Endothelial cell of umbilical vein (primary cell): ENCODE measurements around the gene LYRM1.

Experiments used
- EZH2 ChIP-seq: IDR thresholded peaks from 2 replicates; pipeline ENCODE4 v1.6.1; 2012; ENCODE audit warnings: borderline replicate concordance, low read depth, mild to moderate bottlenecking, moderate library complexity, low read length, inconsistent platforms; ENCODE audit not compliant: severe bottlenecking
- FOS ChIP-seq: IDR thresholded peaks from 2 replicates; pipeline ENCODE4 v1.6.1; 2011; ENCODE audit warnings: mild to moderate bottlenecking, low read length, moderate library complexity, borderline replicate concordance; ENCODE audit not compliant: insufficient read depth
- JUN ChIP-seq: IDR thresholded peaks from 2 replicates; pipeline ENCODE4 v1.6.1; 2011; ENCODE audit warnings: borderline replicate concordance, low read depth; ENCODE audit not compliant: insufficient read length, insufficient read depth
- MAX ChIP-seq: IDR thresholded peaks from 2 replicates; pipeline ENCODE4 v1.6.1; 2011; ENCODE audit not compliant: insufficient read depth, insufficient read length
- MYC ChIP-seq: IDR thresholded peaks from one replicate; pipeline ENCODE4 v1.6.1; 2011; ENCODE audit warnings: mild to moderate bottlenecking, low read depth, low read length
- POLR2A ChIP-seq: IDR thresholded peaks from 2 replicates; pipeline ENCODE4 v1.6.1; 2012; ENCODE audit warnings: low read depth, mild to moderate bottlenecking, control low read depth, low read length
- POLR2AphosphoS5 ChIP-seq: IDR thresholded peaks from 2 replicates; pipeline ENCODE4 v1.6.1; 2012; ENCODE audit warnings: low read depth, mild to moderate bottlenecking, control low read depth, low read length, moderate library complexity; ENCODE audit not compliant: insufficient read depth
- TF ChIP-seq, protein P1 (sequence below), 2 donors: IDR thresholded peaks; 1 replicate in 1 of 2; 2 replicates in 1 of 2; pipeline ENCODE4 v1.5.1; 2011; ENCODE audit warnings: low read length in 2 of 2, mild to moderate bottlenecking in 2 of 2, moderate library complexity in 2 of 2, control low read depth in 1 of 2, inconsistent platforms in 1 of 2, low read depth in 1 of 2; ENCODE audit not compliant: insufficient read depth in 1 of 2; ENCODE audit errors: extremely low read depth in 1 of 2

- TF ChIP-seq, protein P1, sequence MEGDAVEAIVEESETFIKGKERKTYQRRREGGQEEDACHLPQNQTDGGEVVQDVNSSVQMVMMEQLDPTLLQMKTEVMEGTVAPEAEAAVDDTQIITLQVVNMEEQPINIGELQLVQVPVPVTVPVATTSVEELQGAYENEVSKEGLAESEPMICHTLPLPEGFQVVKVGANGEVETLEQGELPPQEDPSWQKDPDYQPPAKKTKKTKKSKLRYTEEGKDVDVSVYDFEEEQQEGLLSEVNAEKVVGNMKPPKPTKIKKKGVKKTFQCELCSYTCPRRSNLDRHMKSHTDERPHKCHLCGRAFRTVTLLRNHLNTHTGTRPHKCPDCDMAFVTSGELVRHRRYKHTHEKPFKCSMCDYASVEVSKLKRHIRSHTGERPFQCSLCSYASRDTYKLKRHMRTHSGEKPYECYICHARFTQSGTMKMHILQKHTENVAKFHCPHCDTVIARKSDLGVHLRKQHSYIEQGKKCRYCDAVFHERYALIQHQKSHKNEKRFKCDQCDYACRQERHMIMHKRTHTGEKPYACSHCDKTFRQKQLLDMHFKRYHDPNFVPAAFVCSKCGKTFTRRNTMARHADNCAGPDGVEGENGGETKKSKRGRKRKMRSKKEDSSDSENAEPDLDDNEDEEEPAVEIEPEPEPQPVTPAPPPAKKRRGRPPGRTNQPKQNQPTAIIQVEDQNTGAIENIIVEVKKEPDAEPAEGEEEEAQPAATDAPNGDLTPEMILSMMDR (IDR thresholded peaks at IDR 0.05; ENCODE audit: extremely low read depth in 1 of 2, insufficient read depth in 1 of 2, low read depth in 1 of 2, low read length in 2 of 2) = no peak
- peak; percentile 37 for TF ChIP-seq POLR2A
- TF ChIP-seq EZH2 = no peak
- no peak for TF ChIP-seq FOS
- TF ChIP-seq POLR2AphosphoS5 = no peak
- no peak for TF ChIP-seq JUN
- TF ChIP-seq MAX = no peak
- no peak for TF ChIP-seq MYC
These were observed 2.6 kb upstream of the LYRM1 start for GRCh38 chr16:20897922-20898321.
